ENCODE results near the gene FHAD1.
A peak's percentile ranks its signal among the peaks of the same experiment; 100 is the strongest.

The FHAD1 gene

DNA sequence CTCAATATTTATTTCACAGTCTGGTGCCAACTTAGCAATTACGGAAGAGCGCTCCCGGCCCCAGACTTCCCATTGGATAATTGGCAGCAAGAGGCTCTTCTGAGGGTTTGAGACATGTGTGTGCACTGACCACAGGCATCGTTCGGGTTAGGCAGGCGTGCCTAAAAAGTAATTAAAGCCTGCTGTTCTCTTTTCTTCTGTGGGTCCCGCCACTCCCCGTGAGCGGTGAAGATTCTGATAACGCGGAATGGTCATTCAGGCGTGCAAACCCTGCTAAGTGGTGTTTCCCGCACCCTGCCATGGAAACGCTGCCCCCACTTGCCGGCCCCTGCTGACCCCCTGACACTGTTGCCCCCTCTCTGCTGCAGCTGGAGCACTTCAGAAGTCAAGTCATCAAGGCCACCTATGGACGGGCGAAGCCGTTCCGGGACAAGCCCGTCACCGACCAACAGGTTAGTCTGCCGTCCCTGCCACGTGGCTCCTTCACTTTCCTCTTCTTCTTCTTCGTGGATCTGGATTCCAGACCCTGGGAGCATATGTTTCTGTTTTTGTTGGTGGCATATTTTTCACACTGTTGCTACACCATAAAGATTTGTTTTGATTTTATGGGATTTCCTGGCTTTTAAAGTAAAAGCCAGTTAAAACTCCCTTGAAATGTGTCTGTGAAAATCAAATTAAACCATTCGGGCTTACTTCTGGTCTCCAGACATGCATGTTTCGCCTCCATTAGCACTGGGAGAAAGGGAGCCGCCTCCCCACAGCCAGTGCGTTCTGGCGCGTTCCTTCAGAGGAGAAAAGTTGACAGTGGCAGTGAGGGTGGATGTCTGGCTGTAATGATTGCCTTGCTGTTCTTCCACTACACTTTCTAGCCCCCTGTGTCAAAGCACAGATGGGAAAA, 79.9 kb downstream of the FHAD1 start:
- DNase-seq (ENCODE audit: low spot score) = peak; percentile 47

- no peak for DNase-seq (ENCODE audit: low spot score)
These were observed 81.5 kb downstream of the FHAD1 start for GRCh38 chr1:15328351-15329103.

DNA sequence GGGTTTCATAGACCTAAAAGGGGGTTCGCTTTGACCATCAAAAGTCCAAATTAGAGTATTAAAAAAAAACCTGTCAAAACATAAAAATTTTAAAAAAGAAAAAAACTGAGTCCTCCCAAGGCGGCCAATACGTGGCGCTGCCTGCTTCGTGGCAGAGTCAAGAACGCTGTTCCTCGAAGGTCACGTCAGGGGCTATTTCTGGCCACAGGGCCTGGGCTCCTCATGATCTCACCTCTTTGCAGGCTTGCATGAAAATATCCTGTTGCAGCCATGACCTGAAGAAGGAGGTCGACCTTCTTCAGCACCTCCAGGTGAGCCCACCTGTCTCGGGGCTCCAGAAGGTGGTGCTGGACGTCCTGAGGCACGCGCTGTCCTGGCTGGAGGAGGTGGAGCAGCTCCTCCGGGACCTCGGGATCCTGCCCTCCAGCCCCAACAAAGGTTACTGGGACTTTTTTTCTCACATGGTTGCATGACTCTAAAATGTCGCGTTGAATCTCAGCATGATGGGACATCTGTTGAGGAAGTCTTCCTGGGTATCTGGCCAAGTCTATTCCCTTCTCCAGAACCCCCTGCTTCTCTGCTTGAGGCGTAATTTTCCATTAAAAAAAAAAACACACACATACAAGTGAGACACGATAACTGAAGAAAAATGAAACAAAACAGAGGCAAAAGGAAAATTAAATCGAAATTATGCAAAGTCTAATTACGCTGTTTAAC, 82.2 kb downstream of the FHAD1 start:
- no peak for DNase-seq (ENCODE audit: low spot score)

- DNase-seq (ENCODE audit: low spot score) = no peak
These were observed 83.0 kb downstream of the FHAD1 start for GRCh38 chr1:15330028-15330427.

GRCh38 chr1:15331180-15331579, 84.2 kb downstream of the FHAD1 start:
- DNase-seq (ENCODE audit: low spot score) = no peak

GRCh38 chr1:15331734-15332133, 84.7 kb downstream of the FHAD1 start:
- no peak for DNase-seq (ENCODE audit: low spot score)

DNA sequence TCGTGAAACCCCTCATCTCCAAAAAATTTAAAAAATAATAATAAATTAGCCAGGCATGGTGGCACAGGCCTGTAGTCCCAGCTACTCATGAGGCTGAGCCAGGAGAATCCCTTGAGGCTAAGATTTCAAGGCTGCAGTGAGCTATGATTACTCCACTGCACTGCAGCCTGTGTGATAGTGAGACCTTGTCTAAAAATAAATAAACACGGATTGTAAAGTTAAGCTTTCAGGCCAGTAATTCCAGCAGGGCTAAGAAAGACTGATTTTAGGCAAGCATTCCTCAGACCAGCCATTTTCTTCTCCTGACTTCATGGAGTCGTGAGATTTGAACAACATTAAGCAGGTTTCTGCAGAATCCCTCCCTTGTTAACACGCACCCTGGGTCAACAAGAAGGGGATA, 85.5 kb downstream of the FHAD1 start:
- no peak for DNase-seq (ENCODE audit: low spot score)

DNA sequence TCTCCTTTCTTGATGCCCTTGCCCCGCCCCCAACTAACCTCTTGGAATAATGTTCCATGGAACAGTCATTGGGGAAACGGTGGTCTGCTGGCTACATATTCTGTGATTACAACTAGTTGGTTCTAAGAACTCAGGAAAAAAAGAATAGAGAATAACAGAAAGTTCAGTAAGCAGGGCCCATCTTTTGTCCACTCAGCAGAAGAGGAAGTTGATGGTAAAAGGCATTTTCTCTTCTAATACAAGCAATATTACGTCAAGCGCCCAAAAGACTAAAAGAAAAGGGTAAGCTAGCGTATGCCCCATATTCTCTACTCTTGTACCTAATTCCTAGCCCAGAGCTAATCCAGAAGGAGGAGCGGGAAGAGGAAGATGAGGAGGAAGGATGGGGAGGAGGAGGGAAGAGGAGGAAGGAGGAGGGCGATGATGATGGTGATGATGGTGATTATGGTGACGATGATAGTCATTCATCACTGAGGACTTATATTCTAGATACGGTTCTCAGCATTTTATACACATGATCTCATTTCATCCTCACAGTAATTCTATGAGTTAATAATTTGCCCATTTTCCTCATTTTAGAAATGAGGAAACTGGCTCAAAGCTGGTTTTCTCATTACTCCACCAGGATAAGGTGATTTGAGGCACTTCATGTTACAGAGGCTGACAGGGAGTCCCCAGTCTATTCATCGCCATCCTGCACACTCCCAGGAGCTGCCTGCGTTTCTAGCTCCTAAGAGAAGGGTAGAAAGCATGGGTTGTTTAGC, 86.1 kb downstream of the FHAD1 start:
- peak; percentile 53 for DNase-seq (ENCODE audit: low spot score)

DNA sequence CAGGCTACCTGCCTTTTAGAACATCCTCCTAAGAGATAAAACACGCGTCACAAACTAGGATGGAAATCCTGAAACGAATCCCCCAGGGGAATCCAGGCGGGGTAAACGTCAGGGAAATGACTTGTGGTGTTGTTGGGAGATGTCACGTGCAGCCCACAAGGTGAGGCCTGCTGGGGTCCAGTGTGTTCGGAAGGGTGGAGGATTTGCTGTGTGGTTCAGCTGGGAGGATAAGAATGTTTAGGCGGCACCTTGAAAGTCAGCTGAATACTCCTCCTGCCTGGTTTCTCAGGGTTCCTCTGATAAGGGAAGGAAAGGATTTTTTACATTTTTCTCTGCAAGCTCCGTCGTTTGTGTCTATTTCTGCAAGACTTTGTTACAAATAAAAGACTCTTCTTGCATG, 88.0 kb downstream of the FHAD1 start:
- no peak for DNase-seq (ENCODE audit: low spot score)

GRCh38 chr1:15336866-15337265, 89.8 kb downstream of the FHAD1 start:
- no peak for DNase-seq (ENCODE audit: low spot score)

DNA sequence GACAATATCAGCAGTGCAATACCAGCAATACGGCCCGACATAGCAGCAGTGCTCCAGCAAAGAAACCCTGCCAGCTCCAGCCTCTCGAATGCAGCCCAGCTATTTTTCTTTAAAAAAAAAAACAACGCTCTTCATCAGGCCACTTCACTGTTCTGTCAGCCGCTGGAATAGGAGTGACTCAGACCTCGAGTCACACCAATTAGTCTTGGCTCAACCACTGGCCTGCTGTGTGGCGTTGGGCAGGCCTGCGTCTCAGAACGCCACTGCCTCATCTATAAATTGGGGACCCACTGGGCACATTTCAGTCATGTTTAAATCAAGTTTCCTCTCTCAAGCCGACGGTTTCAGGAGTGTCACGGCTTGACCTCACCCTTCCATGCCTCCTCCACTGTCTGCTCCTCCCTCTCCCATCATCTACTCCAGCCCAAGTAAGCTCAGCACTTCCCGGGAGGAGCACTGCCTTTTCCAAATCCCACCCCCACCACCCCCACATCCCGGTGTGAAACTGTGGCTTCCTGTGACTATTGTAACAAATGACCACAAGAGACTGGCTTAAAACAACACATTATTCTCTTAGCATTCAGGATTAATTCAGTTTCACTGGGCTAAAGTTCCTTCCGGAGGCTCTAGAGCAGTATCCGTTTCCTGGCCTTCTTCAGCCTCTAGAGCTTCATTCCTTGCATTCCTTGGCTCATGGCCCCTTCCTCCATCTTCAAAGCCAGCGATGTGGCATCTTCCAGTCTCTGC, 90.8 kb downstream of the FHAD1 start:
- DNase-seq (ENCODE audit: low spot score) = peak; percentile 74

GRCh38 chr1:15339570-15339969, 92.5 kb downstream of the FHAD1 start:
- DNase-seq (ENCODE audit: low spot score) = no peak

- DNase-seq (ENCODE audit: low spot score) = no peak
These were observed 94.2 kb downstream of the FHAD1 start for GRCh38 chr1:15341228-15341627.

GRCh38 chr1:15341634-15342407, 94.8 kb downstream of the FHAD1 start:
- DNase-seq (ENCODE audit: low spot score) = no peak

DNA sequence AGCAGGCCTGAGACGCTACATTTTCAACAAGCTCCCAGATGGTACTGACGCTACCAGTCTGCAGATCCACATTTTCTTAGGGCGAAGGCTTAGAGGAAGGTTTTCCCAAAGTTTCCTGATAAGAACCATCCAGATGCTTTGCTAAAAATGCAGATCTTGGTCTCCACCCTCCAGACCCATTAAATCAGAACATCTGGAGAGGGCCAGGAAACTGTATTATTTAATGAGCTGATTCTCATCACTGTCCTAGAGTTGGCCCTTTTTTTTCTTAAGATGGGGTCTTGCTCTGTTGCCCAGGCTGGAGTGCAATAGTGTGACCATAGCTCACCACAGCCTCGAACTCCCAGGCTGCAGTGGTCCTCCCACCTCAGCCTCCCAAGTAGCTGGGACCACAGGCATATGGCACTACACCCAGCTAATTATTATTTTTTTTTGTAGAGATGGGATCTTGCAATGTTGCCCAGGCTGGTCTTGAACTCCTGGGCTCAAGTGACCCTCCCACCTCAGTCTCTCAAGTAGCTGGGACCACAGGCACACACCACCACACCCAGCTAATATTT, 95.5 kb downstream of the FHAD1 start:
- no peak for DNase-seq (ENCODE audit: low spot score)

DNA sequence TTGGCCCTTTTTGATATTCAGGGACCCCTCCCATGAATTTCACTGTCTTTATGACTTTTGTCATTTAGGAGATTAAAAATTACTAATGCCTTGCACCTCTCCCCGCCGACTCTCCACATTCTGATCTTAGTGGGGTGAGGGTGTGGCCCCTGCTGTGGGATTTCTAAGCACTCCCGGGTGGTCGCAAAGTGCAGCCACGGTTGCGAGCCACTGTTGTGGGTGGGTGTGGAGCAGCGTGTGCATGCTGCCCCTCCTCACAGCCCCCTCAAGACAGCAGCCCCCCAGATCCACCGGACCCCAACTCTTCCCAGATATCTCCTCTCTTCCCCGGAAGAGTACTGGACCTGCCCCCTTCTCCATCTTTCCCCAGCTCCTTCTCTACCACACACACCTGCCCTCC, 96.1 kb downstream of the FHAD1 start:
- DNase-seq (ENCODE audit: low spot score) = no peak

DNA sequence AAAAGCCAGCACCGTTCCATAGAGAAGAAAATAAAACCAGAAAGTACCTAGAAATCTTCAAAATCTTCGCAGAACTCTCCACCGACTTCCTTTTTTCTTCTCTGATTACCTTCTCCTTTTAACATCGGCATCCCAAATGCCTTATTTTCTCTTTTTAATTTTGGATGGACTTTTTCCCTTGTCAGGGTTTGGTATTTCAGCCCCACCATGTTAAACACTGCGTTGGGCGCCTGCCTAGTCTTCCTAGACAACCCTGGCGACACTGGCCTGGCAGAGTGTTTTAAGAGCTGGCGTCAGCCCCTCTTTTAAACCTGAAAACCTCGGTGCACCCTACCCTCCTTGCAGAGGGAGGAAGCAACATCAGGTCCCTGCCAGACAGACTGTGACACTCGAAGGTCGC, 96.7 kb downstream of the FHAD1 start:
- no peak for DNase-seq (ENCODE audit: low spot score)

DNA sequence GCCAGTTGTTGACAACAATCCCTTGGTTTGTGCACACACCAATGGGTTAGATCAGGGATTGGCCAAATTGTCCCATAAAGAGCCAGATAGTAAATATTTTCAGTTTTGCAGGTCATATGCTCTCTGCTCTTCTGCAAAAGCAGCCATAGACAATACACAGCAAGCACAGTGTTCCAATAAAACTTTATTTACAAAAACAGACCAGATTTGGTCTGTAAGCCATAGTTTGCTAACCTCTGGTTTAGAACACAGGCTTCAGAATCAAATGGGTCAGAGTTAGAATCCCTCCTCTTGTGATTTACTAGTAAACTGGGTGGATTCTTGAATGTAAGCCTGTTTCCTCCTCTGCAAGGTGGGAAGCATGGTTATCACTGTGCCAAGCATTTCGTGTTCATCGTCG, 97.4 kb downstream of the FHAD1 start:
- DNase-seq (ENCODE audit: low spot score) = no peak

GRCh38 chr1:15344800-15345704, 98.0 kb downstream of the FHAD1 start:
- no peak for DNase-seq (ENCODE audit: low spot score)
